SK-N-SH (cell line): ENCODE results near the gene SF3B1. TPM values are rescaled to one million over a fixed set of nuclear protein-coding genes. Genes with fewer than 3 reads are reported as not detected.

Experiments used
- CTCF ChIA-PET: fragments of 300-600, 350-600 bp; formaldehyde crosslinking; extraction: SDS; loops from one replicate; lab custom pipeline; 2021; lab: Yijun Ruan, JAX
- POLR2A ChIA-PET: fragments of 350-600 bp; sonication (Branson Sonifier 250); formaldehyde crosslinking; extraction: SDS; loops from one replicate; lab custom pipeline; 2020; ENCODE audit warnings: antibody characterized with exemption, inconsistent platforms; lab: Yijun Ruan, JAX
- DNase-seq: peaks from one replicate; pipeline ENCODE4 v3.0.0; 2012
- H2AFZ ChIP-seq: fragments of 200-600 bp; sonication (generic); 2 replicates; pipeline ENCODE4 v1.8.1; 2016; ENCODE audit warnings: antibody characterized with exemption, mild to moderate bottlenecking, low read depth
- H3F3A ChIP-seq: fragments of 200-600 bp; sonication (generic); replicated peaks from 2 replicates; pipeline ENCODE3; 2016; ENCODE audit warnings: antibody characterized with exemption, mild to moderate bottlenecking; ENCODE audit not compliant: insufficient read depth
- H3K27ac ChIP-seq, 2 experiments: fragments of 200-500 bp in 1 of 2; fragments of 200-600 bp in 1 of 2; sonication (Bioruptor generic) in 1 of 2; sonication (generic), shearing (Covaris generic) in 1 of 2; 2 replicates each; pipeline versions ENCODE4 v1.5.1 to v1.6.1; 2014 to 2016; ENCODE audit warnings: low read depth in 2 of 2, inconsistent platforms in 1 of 2, low read length in 1 of 2, mild to moderate bottlenecking in 1 of 2, mixed read lengths in 1 of 2
- H3K27me3 ChIP-seq: fragments of 200-600 bp; sonication (generic), shearing (Covaris generic); 2 replicates; pipeline ENCODE4 v1.6.1; 2016; ENCODE audit warnings: mixed run types; ENCODE audit not compliant: insufficient read depth
- H3K36me3 ChIP-seq, 2 experiments: fragments of 200-500 bp in 1 of 2; fragments of 200-600 bp in 1 of 2; sonication (Bioruptor generic) in 1 of 2; sonication (generic) in 1 of 2; replicated peaks in 1 of 2; 2 replicates each; pipeline versions ENCODE3 to v1.5.1; 2014 to 2016; ENCODE audit warnings: low read length in 1 of 2, mild to moderate bottlenecking in 1 of 2; ENCODE audit not compliant: insufficient read depth in 2 of 2, control insufficient read depth in 1 of 2
- H3K4me1 ChIP-seq, 2 experiments: fragments of 200-500 bp in 1 of 2; fragments of 200-600 bp in 1 of 2; sonication (Bioruptor generic) in 1 of 2; sonication (generic), shearing (Covaris generic) in 1 of 2; 2 replicates each; pipeline versions ENCODE4 v1.5.1 to v1.6.1; 2014 to 2016; ENCODE audit warnings: low read depth in 1 of 2, low read length in 1 of 2, mixed run types in 1 of 2; ENCODE audit not compliant: insufficient read depth in 2 of 2, control insufficient read depth in 1 of 2
- H3K4me2 ChIP-seq: fragments of 200-600 bp; sonication (generic), shearing (Covaris generic); 2 replicates; pipeline ENCODE4 v1.6.1; 2017; ENCODE audit warnings: mixed run types
- H3K4me3 ChIP-seq, 2 experiments: fragments of 200-500 bp in 1 of 2; fragments of 200-600 bp in 1 of 2; sonication (Bioruptor generic) in 1 of 2; sonication (generic), shearing (Covaris generic) in 1 of 2; 2 replicates each; pipeline versions ENCODE4 v1.5.1 to v1.8.1; 2014 to 2016; ENCODE audit warnings: low read depth in 2 of 2, inconsistent platforms in 1 of 2, low read length in 1 of 2, mild to moderate bottlenecking in 1 of 2, mixed read lengths in 1 of 2, moderate library complexity in 1 of 2
- H3K79me2 ChIP-seq: fragments of 200-600 bp; sonication (generic); 2 replicates; pipeline ENCODE4 v1.8.1; 2017; ENCODE audit warnings: mild to moderate bottlenecking; ENCODE audit not compliant: insufficient read depth
- H3K9ac ChIP-seq: fragments of 200-600 bp; sonication (generic); 2 replicates; pipeline ENCODE4 v1.6.1; 2017; ENCODE audit warnings: mixed run types
- H3K9me2 ChIP-seq: fragments of 200-600 bp; sonication (generic); 2 replicates; pipeline ENCODE4 v1.6.1; 2017; ENCODE audit warnings: mixed run types
- H3K9me3 ChIP-seq: fragments of 200-600 bp; sonication (generic); 2 replicates; pipeline ENCODE4 v1.6.1; 2017; ENCODE audit warnings: mixed run types, mild to moderate bottlenecking, moderate library complexity
- H4K20me1 ChIP-seq: fragments of 200-600 bp; sonication (generic); 2 replicates; pipeline ENCODE4 v1.6.1; 2017; ENCODE audit warnings: mild to moderate bottlenecking, mixed run types; ENCODE audit not compliant: insufficient read depth
- ELF1 ChIP-seq: IDR thresholded peaks from 2 replicates; pipeline ENCODE4 v1.4.0; 2012
- EP300 ChIP-seq, 2 experiments: IDR thresholded peaks; 2 replicates each; pipeline versions ENCODE4 v1.4.0 to v1.6.1; 2012; ENCODE audit warnings: borderline replicate concordance in 1 of 2, low read depth in 1 of 2, low read length in 1 of 2
- EZH2phosphoT487 ChIP-seq: fragments of 200-600 bp; sonication (generic); IDR thresholded peaks from 2 replicates; pipeline ENCODE4 v1.6.1; 2017; ENCODE audit warnings: low read depth, mixed run types, mild to moderate bottlenecking, antibody characterized with exemption, moderate library complexity, borderline replicate concordance
- FOXJ3 ChIP-seq: sonication (generic); formaldehyde crosslinking; IDR thresholded peaks from 2 replicates; pipeline ENCODE4 v1.5.1; 2020; ENCODE audit warnings: mild to moderate bottlenecking, missing genetic modification reagents
- GABPA ChIP-seq: IDR thresholded peaks from 2 replicates; pipeline ENCODE4 v1.4.0; 2012; ENCODE audit warnings: low read depth, mild to moderate bottlenecking
- GATA2 ChIP-seq: sonication (generic); formaldehyde crosslinking; IDR thresholded peaks from 2 replicates; pipeline ENCODE4 v1.5.0; 2020; ENCODE audit warnings: mild to moderate bottlenecking, missing genetic modification reagents
- JUND ChIP-seq: IDR thresholded peaks from 2 replicates; pipeline ENCODE4 v1.4.0; 2012
- MEF2A ChIP-seq: IDR thresholded peaks from 2 replicates; pipeline ENCODE4 v1.4.0; 2012; ENCODE audit warnings: low read depth, borderline replicate concordance
- NRF1 ChIP-seq: IDR thresholded peaks from 2 replicates; pipeline ENCODE4 v1.6.1; 2012; ENCODE audit warnings: low read depth, mild to moderate bottlenecking, low read length
- POLR2AphosphoS5 ChIP-seq: IDR thresholded peaks from 2 replicates; pipeline ENCODE4 v1.6.1; 2012; ENCODE audit warnings: low read depth, low read length
- RCOR1 ChIP-seq: fragments of 150-350 bp; IDR thresholded peaks from 2 replicates; pipeline ENCODE4 v1.6.1; 2017; ENCODE audit warnings: antibody characterized with exemption, low read length
- RFX5 ChIP-seq: IDR thresholded peaks from 2 replicates; pipeline ENCODE4 v1.6.1; 2012; ENCODE audit warnings: mild to moderate bottlenecking, improper control_type of control experiment, low read length
- SIN3A ChIP-seq: IDR thresholded peaks from 2 replicates; pipeline ENCODE4 v1.6.1; 2012; ENCODE audit warnings: low read depth, mild to moderate bottlenecking, low read length, moderate library complexity, borderline replicate concordance
- TAF1 ChIP-seq: IDR thresholded peaks from 2 replicates; pipeline ENCODE4 v1.6.1; 2012; ENCODE audit warnings: low read depth, mild to moderate bottlenecking, low read length, moderate library complexity, borderline replicate concordance
- TCF12 ChIP-seq: IDR thresholded peaks from 2 replicates; pipeline ENCODE4 v1.4.0; 2012
- WGBS: methylation state at CpG from one replicate; pipeline ENCODE4 v1.1.6; 2017; ENCODE audit warnings: low lambda C conversion rate; 5-methylcytosine and 5-hydroxymethylcytosine counted together
- polyA plus RNA-seq, 3 experiments: library from polyadenylated mRNA; depleted of rRNA; stranded (reverse); fragments of >200 nt; gene quantifications; 2 replicates each; pipeline ENCODE4 v1.2.3, GENCODE V29; 2012
- TF ChIP-seq, protein P1 (sequence below): IDR thresholded peaks from 2 replicates; pipeline ENCODE4 v1.4.0; 2012; ENCODE audit warnings: low read depth
- TF ChIP-seq, protein P2 (sequence below): fragments of 150-350 bp; IDR thresholded peaks from 2 replicates; pipeline ENCODE4 v1.6.1; 2017; ENCODE audit warnings: antibody characterized with exemption, low read length, low read depth, borderline replicate concordance
- TF ChIP-seq, protein P3 (sequence below): IDR thresholded peaks from 2 replicates; pipeline ENCODE4 v1.6.1; 2012; ENCODE audit warnings: mild to moderate bottlenecking, low read depth, low read length, moderate library complexity

The SF3B1 gene
- polyA plus RNA-seq, 1 of the 3 experiments (the other 2 are of a cell fraction), result 162 TPM

DNA sequence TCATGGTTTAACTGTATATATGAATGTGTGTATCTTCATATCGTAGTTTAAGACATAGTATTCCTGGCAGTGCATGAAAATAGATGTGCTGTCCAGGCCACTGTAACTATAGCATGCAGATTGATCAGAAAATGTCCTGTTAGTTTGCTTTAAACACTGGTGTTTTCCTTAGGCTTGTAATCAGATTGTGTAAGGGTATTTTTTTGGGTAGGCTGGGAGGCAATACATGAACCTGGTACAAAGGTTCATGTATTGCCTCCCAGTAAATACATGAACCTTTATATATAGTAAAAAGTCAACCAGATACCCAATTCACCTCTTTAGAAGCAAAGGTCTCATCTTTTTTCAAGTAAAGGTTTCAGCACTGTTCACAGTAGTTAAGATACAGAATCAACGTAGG is 20.1 kb upstream of the SF3B1 start:
- no peaks in the 10 kb centered on the region; a peak in 2 of 4 replicates for H3K4me1 ChIP-seq
- no peak for TF ChIP-seq GATA2
- no peak for TF ChIP-seq MEF2A
- TF ChIP-seq RFX5, result no peak
- TF ChIP-seq NRF1, result no peak
- no peak for TF ChIP-seq EP300 (IDR thresholded peaks at IDR 0.05; ENCODE audit: borderline replicate concordance in 1 of 2, low read depth in 1 of 2, low read length in 1 of 2)
- TF ChIP-seq, protein P1, sequence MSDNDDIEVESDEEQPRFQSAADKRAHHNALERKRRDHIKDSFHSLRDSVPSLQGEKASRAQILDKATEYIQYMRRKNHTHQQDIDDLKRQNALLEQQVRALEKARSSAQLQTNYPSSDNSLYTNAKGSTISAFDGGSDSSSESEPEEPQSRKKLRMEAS, result no peak
- TF ChIP-seq JUND, result no peak
- TF ChIP-seq FOXJ3 (CRISPR knock-in tag), result no peak
- H3K9ac ChIP-seq, result peak overlapping the region; percentile 100
- no peak overlapping the region for H3K27ac ChIP-seq
- no peaks in the 10 kb centered on the region for H3K27me3 ChIP-seq
- H3K4me2 ChIP-seq, result peak overlapping the region; percentile 69
- H3K9me2 ChIP-seq, result no peaks in the 10 kb centered on the region
- H4K20me1 ChIP-seq, result peaks cover 56% of the 10 kb centered on the region
- H3K9me3 ChIP-seq, result no peaks in the 10 kb centered on the region
- peak overlapping the region; percentile 77 to 83; a peak in 3 of 4 replicates for H3K4me3 ChIP-seq
- no peak overlapping the region for H2AFZ ChIP-seq
- DNase-seq, result no peak
- 82% methylated on average over 2 of the region's 2 CpGs for WGBS
- ChIA-PET POLR2A (interaction anchor here (1.8 kb wide), 1 partner anchor 45 kb away, joined by 8 read pairs; the partner anchor contains the start of genes HSPD1 and HSPE1), CTCF (no interaction called here)
- peaks cover 64% of the 10 kb centered on the region for H3K79me2 ChIP-seq
- peaks cover 6 to 7% of the 10 kb centered on the region in 2 experiments for H3K36me3 ChIP-seq
- peaks cover 11% of the 10 kb centered on the region for H3F3A ChIP-seq

DNA sequence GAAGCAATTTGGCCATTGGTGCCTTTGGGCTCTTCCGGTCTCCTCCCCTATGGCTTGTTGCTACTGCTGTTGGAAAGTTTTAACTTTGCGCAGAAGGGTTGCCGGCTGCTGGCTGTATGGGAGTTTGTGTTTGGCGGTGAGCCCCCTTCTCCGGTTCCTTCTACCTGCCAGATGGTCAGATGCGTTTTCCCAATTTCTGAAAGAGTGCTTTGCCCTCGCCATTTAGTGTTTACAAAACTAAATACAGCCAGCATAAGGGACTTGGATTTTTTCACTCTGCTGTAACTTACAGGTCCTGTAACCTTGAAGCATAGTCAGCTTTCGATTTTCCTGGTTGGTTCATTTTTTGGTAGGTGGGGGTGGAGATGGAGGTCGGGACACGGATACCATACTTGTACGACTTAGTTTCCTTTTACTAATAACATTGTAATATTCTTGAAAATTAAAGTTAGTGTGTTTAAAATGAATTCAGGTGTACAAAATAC is 19.1 kb upstream of the SF3B1 start:
- ChIA-PET POLR2A (interaction anchor here (1.5 to 1.8 kb wide), 3 partner anchors 19 to 47 kb away, joined by 6 to 15 read pairs (median 8); partner anchors contain the start of genes HSPD1, HSPE1 and SF3B1), CTCF (no interaction called here)
- H2AFZ ChIP-seq, result 0 out of 2 replicates have a peak overlapping the region, but pooled peaks have one; percentile 31
- peak overlapping the region; percentile 100 for H3K9ac ChIP-seq
- WGBS, result 1% methylated on average over 11 of the region's 11 CpGs
- H3K9me2 ChIP-seq, result no peaks in the 10 kb centered on the region
- peaks cover 11% of the 10 kb centered on the region for H3F3A ChIP-seq
- peak overlapping the region; percentile 92 to 100 for H3K27ac ChIP-seq
- H3K4me2 ChIP-seq, result peak overlapping the region; percentile 69
- H3K9me3 ChIP-seq, result no peaks in the 10 kb centered on the region
- no peaks in the 10 kb centered on the region for H3K36me3 ChIP-seq
- TF ChIP-seq JUND (no peak), EZH2phosphoT487 (no peak), RCOR1 (peak; percentile 20; the same call in 1 of the 2 replicates), ELF1 (peak; percentile 54; the same call in 1 of the 2 replicates), TAF1 (peak; percentile 77), NRF1 (no peak), GABPA (peak; percentile 18; the same call in 1 of the 2 replicates), TCF12 (no peak), SIN3A (peak; percentile 78; the same call in 1 of the 2 replicates), RFX5 (peak; percentile 67), POLR2AphosphoS5 (0 out of 2 replicates have a peak, but pooled peaks have one; percentile 9)
- TF ChIP-seq, protein P2, sequence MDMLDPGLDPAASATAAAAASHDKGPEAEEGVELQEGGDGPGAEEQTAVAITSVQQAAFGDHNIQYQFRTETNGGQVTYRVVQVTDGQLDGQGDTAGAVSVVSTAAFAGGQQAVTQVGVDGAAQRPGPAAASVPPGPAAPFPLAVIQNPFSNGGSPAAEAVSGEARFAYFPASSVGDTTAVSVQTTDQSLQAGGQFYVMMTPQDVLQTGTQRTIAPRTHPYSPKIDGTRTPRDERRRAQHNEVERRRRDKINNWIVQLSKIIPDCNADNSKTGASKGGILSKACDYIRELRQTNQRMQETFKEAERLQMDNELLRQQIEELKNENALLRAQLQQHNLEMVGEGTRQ, result no peak
- TF ChIP-seq, protein P3, sequence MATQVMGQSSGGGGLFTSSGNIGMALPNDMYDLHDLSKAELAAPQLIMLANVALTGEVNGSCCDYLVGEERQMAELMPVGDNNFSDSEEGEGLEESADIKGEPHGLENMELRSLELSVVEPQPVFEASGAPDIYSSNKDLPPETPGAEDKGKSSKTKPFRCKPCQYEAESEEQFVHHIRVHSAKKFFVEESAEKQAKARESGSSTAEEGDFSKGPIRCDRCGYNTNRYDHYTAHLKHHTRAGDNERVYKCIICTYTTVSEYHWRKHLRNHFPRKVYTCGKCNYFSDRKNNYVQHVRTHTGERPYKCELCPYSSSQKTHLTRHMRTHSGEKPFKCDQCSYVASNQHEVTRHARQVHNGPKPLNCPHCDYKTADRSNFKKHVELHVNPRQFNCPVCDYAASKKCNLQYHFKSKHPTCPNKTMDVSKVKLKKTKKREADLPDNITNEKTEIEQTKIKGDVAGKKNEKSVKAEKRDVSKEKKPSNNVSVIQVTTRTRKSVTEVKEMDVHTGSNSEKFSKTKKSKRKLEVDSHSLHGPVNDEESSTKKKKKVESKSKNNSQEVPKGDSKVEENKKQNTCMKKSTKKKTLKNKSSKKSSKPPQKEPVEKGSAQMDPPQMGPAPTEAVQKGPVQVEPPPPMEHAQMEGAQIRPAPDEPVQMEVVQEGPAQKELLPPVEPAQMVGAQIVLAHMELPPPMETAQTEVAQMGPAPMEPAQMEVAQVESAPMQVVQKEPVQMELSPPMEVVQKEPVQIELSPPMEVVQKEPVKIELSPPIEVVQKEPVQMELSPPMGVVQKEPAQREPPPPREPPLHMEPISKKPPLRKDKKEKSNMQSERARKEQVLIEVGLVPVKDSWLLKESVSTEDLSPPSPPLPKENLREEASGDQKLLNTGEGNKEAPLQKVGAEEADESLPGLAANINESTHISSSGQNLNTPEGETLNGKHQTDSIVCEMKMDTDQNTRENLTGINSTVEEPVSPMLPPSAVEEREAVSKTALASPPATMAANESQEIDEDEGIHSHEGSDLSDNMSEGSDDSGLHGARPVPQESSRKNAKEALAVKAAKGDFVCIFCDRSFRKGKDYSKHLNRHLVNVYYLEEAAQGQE, result peak; percentile 24; the same call in 1 of the 2 replicates
- TF ChIP-seq, protein P1, result no peak
- peaks cover 54% of the 10 kb centered on the region for H3K79me2 ChIP-seq
- no peaks in the 10 kb centered on the region; a peak in 2 of 4 replicates for H3K4me1 ChIP-seq
- H3K27me3 ChIP-seq, result no peaks in the 10 kb centered on the region
- peak overlapping the region; percentile 77 to 83 for H3K4me3 ChIP-seq
- no peak for DNase-seq
- peaks cover 47% of the 10 kb centered on the region for H4K20me1 ChIP-seq
